ENCODE data around the gene RAB11FIP5.
"Not testable (repeated sequence)": the region's sequence is repeated elsewhere in the genome, so short reads cannot be mapped to it uniquely, and the experiment has no call there.

The RAB11FIP5 gene

GRCh38 chr2:73069855-73070642 is 42.7 kb downstream of the RAB11FIP5 start:
- DNase-seq, result no peak

DNA sequence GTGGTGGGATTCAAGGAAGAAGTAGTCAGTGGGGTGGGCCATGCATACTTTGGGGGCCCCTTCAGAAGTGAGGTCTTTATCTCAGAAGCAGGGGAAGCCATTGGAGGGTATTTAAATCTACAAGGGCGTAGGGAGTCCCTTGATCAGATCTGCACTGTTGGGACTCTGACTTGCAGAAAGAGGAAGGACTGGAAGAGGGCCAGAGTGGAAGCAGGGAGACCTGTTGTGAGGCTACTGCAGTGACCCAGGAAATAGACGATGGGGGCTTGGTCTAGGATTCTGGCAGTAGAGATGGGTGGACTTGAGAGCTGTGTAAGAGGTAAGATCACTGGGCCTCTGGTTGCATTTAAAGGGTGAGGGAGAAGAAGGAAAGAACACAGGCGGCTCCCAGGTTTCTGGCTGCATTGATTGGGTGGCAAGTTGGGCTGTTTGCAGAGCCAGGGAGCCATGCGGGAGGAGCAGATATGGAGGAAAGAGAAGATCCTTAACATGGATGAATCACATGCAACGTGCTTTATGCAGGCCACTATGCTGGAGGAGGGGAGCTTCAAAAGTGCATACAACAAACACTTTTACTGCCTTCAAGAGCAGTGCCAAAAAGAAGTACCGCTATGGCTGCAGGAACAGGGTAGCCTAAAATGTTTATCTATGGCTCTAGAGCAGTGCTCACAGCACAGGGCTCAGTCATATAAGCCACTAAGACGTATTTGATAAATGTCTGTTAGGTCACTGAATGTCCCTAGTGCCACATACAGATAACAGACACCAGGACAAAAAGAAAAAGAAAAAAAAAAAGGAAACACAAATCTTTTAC is 43.5 kb downstream of the RAB11FIP5 start:
- DNase-seq, result no peak

GRCh38 chr2:73068147-73068546 is 44.6 kb downstream of the RAB11FIP5 start:
- no peak for DNase-seq

GRCh38 chr2:73067043-73067442 is 45.7 kb downstream of the RAB11FIP5 start:
- DNase-seq, result no peak

- DNase-seq, result not testable (repeated sequence)
Measured at GRCh38 chr2:73065070-73065469, 47.7 kb downstream of the RAB11FIP5 start.

DNA sequence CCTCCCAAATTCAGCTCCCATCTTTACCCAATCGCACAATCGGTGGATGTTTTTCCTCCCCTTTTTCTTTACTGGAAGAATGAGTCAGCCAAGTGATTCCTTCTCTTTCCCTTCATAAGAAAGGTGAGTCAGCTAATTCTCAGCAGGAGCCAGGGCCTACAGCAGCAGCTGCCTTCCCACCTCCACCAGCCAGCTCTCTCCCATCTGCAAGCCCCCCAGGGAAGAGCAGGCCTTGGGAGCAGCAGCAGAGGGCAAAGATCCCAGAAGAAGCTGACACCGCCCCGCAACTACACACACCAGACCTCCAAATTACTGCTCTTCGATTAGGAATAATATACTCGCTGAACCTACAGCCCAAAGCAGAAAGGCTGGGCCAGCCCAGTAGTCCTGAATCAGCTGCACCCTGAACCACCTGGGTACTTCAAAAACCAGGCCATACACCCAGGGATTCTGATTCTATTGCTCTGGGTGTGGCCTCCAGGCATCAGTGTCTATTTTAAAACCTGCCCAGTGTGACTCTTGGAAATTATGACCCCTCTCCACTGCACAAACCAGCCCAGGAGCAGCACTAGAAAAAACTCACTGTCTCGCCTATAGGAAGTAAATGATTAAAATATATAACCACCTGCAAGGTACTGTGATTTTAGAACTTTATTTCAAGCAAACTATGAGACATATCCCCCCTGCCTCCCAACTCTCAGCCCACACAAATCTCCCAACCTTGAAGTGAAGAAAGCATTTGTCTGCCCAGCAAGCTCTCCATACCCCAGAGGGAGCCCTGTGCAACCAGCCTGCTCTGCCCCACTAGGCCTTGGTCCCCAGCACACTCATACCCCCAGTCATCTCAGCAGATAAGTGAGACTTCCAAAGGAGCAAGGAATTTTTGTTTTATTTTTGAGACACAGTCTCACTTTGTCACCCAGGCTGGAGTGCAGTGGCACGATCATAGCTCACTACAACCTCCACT is 48.6 kb downstream of the RAB11FIP5 start:
- DNase-seq, result no peak

- no peak for DNase-seq
Measured at GRCh38 chr2:73063472-73063871, 49.3 kb downstream of the RAB11FIP5 start.

- no peak for DNase-seq
Measured at GRCh38 chr2:73059106-73059505, 53.6 kb downstream of the RAB11FIP5 start.

DNA sequence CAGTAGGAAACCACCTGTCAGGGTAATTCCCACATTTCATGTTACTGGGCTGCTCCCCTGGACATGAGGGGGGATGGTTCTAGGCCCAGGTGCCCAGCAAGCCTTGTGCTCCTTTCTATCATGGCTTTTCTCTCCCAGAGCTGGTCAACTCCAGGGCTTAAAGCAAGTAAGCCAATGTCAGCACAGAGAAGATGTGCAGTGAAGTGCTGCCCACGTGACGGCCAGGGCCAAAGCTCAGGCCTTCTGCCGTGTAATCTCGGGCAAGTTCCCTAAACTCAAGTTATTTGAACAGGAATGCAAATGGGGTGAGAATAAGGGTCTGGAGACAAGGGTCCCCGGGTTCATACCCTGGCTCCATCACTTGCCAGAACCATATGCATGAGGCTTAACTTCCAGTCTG is 57.8 kb downstream of the RAB11FIP5 start:
- no peak for DNase-seq

DNA sequence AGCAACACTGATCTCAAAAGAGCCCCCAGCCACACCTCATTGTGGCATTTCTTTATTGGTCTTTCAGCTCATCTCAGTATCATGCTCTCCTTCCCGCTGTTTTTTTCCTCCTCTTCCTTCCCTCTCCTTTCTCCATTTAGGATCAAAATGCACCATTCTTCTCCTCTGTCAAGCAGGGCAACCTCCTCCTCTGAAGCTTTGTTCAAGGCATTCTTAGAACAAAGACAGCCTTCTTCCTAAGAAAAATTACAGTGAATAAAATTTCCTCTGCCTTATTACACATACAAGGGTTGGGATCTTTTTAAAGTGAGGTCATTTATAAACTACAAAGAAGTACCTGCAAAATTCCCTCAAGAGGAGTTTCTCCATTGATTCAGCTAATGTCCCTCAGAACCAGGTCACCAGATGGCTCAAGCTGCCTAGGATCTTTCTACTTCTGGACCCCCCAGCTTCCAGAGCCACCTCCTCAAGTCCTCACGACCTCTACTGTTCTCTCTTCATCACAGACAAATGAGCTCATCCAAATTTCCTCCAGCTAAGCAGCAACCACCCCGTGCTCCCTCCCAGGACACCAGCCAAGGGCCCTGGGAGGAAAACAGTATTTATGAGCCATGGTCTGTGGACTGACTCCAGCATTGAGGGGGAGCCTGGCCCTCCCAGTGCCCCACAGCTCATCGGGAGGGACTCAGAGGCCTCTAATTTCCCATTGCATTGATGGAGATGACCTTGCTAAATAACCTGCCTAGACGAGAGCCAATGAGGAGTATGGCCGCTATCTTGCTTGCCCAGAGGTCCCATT is 59.2 kb downstream of the RAB11FIP5 start:
- DNase-seq, result no peak

DNA sequence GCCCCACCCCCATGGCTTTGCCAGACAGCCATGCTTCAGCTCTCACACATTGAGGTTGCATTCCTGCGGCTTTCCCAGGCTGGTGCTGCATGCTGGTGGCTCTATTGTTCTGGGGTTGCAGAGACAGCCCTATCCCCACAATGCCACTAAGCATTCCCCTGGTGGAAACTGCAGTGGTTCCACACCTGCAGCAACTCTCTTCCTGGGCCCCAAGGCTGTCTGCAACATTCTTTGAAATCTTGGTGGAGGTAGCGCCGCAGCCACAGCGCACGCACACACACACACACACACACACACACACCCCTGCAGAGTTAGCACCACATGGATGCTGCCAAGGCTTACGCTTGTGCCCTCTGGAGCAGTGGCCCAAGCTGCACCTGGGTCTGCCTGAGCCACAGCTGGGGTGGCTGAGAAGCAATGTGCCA is 62.6 kb downstream of the RAB11FIP5 start:
- DNase-seq, result no peak

DNA sequence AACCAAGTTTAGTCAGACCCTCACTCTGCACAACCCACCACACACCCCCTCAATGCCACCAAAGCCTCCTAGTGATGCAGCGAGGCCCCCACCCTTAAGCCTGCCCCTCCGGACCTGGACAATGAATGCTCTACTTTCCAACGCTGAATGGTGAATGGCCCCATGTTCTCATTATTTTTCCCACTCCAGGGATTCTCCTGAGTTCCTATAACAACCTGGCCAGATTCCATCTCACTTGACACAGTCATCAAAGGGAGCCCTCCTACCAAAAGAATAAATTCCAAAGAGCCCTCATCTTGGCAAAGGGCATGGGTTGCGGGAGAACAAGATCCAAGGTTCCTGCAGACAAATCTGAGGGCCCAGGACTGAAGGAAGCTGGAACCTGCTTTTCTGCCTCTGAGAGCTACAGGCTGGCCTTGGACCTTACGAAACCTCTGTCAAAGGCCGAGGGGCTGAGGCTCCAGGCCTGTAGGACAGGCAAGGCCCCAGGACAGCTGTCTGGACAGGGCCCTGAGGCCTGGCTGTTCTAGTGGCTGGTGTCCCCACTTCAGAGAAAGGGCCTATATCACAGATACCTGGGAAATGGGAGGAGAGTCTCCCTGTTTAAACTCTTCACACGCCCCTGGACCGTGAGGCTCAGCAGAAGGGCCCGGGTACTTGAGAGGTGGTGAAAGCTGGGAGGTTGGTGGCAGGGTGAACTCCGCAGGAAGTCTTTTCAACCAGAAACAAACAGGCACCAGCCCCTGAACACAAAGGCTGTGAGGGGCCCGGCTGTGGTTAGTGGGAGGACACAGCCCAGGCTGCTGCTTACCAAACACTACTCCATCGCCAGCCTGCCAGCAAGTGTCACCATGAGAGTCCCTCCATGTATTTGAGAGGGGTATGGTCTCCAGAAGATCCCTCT is 68.6 kb downstream of the RAB11FIP5 start:
- DNase-seq, result no peak

- DNase-seq, result no peak
Measured at GRCh38 chr2:73043276-73043675, 69.5 kb downstream of the RAB11FIP5 start.

- no peak for DNase-seq
Measured at GRCh38 chr2:73037947-73038585, 74.7 kb downstream of the RAB11FIP5 start.

GRCh38 chr2:73036766-73037165 is 76.0 kb downstream of the RAB11FIP5 start:
- DNase-seq, result no peak

- no peak for DNase-seq
Measured at GRCh38 chr2:73035899-73036711, 76.6 kb downstream of the RAB11FIP5 start.

DNA sequence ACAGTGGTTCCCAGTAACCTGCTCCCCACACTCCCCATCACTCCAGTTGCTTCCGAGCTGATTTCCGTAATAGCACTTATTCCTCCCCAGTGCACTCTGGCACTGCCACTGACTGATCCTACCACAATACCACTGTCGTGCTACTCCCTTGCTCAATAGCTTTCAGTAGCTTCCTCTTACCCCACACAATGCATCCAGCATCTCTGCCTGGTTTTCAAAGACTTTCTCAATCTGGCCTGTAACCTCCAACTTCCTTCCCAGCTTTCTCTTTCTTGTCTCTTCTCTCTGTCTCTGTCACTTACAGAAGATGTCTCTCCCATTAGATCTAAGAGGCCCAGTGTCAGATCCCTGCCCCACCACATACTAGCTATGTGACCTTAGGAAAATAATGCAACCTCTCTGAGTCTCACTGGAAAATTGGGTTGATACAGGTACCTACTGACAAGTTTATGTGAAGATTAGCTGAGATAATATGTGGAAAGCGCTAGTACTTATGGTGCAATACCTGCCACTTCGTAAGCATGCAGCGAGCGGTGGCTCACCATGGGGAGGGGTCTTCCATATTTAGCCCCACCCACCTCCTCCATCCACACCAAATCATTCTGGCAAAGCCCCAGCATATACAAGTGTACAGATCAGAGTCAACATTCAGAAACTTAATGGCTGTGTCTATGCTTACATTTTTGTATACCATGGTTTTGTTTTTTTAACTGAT is 77.9 kb downstream of the RAB11FIP5 start:
- no peak for DNase-seq

GRCh38 chr2:73033766-73034381 is 78.9 kb downstream of the RAB11FIP5 start:
- no peak for DNase-seq

Measured in NCI-H1436 (cell line).